IPS DF 19.7 (cell line): ENCODE measurements around the gene POLR1D.

Source experiments
- DNase-seq: peaks from one replicate; pipeline ENCODE4 v3.0.0-alpha.2; 2013; ENCODE audit warnings: low read depth, low spot score

POLR1D gene

DNA sequence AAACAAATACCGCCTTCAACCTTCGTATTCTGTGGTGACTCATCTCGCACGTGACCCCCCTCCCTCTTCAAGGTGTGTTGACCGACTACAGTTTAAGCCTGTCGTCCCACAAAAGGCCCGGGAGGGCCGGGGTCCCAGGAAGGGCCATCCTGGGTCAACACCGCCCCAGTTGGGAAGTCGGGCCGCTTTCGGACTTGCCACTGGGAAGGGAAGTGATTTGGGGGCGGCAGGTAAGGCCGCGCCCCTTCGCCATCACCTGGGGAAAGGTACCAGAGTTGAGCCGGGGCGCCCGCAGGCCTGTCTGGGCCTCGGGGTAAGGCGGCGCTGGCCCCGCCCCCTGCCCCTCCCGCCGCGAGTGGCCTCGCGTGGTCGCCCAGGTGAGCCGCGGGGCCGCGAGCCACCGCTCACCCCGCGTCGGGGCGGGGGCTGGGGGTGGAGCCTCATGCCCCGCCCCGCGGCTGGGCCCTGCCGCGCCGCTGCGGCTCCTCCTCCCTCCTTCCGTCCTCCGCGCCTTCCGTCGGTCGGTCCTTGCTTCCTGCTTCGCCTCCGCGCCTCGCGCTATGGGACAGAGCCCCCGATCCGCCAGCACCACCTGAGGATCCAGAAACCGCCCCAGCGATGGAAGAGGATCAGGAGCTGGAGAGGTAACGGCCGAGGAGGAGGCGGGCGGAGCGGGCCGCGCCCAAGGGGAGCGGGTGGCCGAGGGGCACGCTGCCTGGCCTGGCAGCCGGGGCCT lies at the start of gene POLR1D:
Gene POLR1D (plus strand): TSS at position 527 of the 736 bp plus-strand sequence. CDS start 92 bp downstream, at position 619.
- peak; percentile 52 for DNase-seq

DNA sequence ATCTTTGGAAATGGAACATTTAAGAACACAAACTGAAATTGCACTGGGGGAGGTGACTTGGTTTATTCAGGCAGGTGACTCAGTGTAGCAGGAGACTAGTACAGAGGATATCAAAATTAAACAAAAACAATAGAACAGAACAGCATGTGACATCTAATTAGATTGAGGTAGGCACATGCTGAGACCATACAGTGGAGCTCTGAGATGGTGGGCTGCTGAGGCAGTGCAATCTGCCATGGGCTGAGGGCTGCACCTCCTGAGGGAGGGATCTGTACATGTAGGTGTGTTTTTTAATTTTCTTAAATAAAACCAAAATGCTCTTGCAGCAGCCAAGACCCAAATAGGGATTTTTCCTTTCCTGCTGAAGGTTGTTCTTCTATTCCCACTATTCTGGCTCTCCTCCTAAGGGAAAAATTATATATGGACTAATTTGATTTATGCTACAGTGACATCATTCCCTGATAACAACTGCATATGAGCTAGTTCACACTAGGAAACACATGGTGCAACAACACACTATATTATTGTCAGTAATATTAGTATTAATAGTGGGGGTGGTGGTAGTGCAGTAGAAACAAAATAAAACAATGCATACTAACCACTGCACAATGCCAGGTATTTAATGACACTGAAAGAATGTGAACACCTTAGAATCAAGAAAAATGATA lies 49.3 kb upstream of the POLR1D start:
- DNase-seq: no peak

DNA sequence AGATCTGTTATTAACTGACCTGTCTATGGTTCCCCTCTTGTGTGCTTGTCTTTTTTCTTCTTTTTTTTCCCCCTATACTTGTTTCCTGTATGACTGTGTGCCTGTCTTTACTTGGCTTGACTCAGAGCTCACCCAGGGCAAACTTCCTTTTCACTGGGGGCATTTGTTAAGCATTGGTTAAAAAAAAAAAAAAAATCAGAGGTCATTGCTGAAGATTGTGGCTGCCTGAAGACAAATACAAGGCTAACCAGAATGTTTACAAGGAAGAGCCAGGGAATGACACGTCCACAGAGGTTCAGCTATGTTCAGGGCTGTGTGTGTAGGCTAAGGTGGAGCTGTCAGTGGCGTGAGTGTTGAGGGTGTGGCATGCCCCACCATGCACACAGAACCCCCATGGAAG lies 48.4 kb upstream of the POLR1D start:
- no peak for DNase-seq

GRCh38 chr13:27574661-27575060 lies 47.0 kb upstream of the POLR1D start:
- no peak for DNase-seq

DNA sequence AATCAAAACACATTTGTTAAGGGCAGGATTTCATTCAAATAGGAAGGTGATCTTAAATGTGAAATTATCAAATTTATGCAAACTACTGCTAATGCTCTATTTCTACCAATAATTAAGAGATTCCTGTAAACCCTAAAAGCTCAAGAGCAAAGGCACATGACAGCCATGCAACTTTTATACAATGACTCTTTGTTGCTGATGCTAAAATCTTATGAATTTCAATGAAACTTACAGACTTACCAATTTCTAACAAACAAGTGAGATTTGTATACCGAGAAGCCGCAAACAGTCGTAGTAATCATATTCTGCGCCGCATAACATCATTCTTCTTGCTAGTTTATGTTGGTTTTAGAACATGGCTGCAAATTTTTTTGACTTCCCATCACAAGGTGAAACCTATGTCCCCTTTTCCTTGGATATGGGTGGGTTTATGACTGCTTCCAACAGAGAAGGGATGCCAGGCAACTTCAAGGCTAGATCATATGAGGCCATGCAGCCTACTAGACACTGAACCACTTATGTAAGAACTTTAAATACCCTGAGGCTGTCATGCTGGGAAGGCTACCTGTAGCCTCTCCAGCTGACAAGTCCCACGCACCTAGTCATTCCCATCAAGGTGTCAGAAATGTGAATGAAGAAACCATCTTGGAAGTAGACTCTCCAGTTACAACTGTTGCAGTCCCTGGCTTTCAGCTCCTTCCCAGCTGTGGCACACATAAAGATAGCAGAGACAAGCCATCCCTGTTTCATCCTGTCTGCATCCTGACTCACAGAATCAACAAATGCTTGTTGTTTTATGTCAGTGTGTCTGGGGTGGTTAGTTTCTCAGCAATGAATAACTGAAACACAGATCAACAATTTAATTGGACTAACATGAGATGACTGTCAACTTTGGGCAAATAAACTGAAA lies 43.3 kb upstream of the POLR1D start:
- DNase-seq: no peak

DNA sequence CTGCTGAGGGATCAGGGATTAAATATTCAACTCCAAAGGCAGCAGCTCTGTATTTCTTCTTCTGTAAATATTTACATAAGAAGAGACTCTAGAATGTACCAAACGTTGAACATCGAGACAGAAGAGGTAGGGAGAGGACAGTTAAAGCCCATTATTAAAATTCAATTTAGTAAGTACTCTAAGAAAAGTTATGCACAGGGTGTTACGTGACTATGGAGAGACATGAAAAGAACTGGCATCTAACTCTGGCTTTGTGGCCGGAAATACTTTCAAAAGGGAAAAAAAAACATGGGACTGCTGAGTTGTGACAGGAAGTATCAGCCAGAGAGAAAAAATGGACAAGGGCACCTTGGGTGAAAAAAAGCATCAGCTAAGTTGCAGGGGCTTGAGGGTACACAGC lies 38.0 kb upstream of the POLR1D start:
- no peak for DNase-seq

GRCh38 chr13:27587095-27587746 lies 34.5 kb upstream of the POLR1D start:
- DNase-seq: no peak

GRCh38 chr13:27588405-27588804 lies 33.3 kb upstream of the POLR1D start:
- no peak for DNase-seq

DNA sequence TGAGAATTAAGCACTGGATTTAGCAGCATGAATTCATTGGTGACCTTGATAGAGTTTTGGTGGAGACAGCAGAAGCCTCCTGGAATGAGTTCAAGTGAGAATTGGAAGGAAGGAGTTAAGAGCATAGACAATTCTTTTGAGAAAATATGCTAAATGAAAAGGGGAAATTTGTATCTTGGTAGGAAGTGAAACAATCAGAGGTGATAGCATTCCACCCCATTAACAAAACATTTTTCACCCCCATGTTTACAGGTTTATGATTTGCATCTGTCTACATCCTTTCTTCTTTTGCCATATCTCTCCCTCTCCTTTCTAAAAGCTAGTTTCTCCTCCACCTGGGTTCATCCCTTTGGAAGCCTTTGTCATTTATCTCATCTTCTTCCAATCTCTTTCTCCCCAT lies 28.8 kb upstream of the POLR1D start:
- DNase-seq: no peak

GRCh38 chr13:27593267-27593666 lies 28.4 kb upstream of the POLR1D start:
- no peak for DNase-seq

DNA sequence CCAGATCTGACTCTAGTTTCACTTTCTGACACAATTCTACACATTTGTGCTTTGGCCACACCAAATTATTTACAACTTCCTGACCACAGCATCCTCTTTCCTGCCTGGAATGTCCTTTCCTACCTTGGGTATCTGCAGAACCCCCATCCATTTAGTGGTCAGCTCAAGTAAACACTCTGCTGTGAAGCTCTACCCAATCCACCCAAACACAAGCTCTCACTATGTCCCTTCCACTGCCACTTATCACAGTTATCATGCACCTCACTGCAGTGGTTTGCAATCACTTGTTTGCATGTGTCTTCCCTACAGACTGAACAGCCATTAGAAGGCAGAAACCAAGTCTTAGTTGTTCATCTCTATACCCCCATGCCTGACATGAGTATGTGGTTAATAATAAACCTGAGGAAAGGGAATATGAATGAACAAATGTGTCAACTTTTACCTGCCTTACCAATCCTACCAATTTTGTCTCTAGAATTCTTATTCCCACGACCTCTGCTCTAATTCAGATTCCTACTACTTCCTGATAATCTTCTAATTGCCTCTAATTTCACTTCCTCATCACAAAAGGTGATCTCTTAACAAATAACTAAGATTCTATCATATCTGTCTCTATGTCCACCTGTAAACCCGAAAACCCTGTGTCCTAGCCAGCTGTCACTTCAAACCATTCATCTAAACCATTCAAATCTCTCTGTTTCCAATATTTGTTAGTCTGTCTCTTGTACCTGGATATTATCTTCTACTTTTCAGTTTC lies 26.5 kb upstream of the POLR1D start:
- DNase-seq: no peak

- no peak for DNase-seq
Observed at GRCh38 chr13:27599096-27599495, 22.6 kb upstream of the POLR1D start.

DNA sequence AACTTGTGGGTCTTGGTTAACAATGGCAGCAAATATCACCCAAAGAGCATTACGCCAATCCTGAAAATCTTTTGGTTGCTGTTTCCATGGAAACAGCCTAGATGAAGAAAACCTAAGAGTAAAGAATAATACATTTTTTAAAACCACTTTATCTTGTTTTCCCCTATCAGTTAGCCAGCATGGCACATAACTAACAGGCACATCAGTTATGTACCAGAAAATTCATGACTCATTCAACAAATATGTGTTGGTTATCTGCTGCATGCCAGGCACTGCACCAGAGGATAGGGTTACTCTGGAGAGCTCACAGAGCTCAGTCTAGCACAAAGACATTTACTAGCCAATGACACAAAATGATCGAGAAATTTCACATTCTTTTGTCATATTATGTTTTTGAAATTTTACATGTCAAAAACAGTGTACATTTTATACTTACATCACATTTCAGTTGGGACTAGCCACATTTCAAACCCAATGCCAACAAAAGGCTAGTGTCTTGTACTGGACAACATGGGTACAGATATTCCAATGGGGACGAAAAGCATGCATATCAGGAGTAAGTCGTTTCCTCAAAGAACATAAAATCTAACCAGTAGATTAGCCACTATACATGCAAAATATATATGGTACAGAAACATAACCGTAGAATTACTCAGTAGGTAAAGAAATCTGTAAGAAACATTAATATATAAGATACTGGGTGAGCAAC lies 21.7 kb upstream of the POLR1D start:
- DNase-seq: no peak

DNA sequence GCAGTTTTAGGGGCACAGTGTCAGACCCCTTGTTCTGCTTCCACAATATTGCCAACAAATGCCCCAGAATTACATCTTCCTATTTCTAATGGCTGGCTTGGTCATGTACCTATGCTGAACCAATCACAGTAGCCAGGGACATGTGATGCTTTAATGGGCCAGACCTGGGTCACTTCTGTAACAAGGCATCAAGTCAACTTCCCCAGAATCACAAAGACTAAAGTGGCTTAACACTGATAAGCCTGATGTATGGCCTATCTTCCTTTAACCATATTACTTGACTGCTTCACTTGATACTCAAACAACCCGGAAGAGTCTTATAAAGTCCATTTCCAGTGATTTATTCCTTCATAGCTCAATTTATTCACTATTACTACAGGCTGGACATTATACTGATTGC lies 21.0 kb upstream of the POLR1D start:
- no peak for DNase-seq

- no peak for DNase-seq
Observed at GRCh38 chr13:27601208-27601607, 20.5 kb upstream of the POLR1D start.

DNA sequence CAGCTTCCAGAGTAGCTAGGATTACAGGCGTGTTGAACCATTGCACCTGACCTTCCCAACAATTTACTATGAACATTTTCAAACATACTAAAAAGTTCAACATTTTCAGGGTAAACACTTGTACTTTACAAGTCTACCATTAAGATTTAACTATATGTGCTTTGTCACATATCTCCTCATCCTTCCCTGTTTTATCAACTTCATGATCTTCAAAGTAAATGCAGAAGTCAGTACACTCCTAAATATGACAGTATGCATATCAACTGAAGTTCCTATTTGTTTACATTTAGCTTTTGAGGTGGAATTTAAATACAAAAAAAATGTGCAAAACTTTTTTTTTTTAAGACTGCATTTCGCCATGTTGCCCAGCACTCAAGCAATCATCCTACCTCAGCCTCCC lies 19.9 kb upstream of the POLR1D start:
- no peak for DNase-seq

DNA sequence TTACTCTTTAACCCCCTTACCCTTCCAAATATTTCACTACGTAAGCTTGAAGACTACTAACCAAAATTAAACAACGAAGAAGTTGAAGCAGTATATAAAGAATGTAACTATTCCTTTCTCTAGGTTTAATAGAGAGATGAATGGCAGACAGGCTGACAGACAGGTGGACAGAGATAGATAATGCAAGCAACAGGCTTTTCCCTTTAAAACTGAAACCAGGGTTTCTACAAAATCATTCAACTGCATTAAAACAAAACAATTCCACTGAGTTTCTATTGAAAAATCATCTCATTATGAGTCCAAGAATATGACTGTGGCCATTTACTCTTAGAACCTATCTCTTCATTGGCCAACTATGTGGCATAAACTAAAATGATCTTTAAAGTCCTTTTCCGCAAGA lies 16.6 kb upstream of the POLR1D start:
- DNase-seq: no peak

DNA sequence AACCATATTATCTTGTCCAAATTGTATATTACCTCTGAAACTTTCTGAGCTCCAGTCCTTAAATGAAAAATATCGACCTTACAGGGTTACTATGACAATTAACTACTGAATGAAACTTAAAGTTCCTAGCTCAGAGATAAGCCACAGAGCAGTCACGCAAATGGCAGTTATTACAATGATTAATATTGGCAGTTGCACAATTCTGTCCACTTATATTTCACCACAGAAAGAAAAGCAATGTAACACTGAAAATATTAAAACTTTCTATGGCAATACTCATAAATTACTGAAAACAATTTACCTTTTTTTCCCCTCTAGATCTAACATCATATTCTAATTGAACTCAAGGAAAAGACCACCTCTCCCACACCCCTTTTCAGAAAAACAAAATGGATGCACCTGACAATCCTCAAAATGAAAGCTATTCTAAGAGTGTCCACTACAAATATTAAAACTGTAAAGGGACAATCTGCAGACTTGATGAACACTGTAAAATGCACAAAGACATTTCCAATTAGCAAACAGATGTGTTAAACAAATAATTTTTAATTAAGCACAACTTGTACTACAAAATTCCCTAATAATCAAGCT lies 16.0 kb upstream of the POLR1D start:
- DNase-seq: no peak

DNA sequence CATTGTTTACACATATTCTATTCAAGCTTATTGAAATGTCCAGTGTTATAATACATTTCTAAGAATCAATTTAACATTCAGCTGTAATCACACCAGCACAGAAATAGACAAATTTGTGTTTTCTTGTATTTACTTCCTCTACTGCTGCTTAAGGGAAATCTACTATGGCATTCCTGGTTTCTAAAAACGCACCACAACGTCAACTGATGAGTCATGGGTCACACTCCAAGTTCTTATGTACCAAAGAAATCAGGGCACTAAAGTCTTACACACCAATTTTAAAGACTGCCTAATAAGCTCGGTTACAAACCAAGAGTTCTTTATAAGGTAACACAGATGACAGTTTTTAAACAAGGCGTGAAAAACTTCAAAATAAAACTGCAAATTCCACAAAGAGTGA lies 14.6 kb upstream of the POLR1D start:
- DNase-seq: no peak

DNA sequence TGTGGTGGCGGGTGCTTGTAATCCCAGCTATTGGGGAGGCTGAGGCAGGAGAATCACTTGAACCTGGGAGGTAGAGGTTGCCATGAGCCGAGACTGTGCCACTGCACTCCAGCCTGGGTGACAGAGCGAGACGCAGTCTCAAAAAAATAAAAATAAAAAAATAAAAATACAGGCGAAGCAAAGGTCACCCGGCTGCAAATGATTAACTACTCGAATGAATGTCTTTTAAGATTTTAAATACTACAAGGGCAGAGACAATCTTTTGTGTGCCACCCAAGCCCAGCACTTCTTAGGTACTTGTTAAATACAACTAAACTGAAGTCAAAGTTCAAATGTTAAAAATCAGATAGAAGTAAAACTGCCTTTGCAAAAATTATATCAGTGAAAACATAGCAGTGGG lies 8.1 kb upstream of the POLR1D start:
- no peak for DNase-seq
